Measurements from ENCODE around the gene MEGF6. TPM values are rescaled to one million over a fixed set of nuclear protein-coding genes. Genes with fewer than 3 reads are reported as not detected.
A peak's percentile ranks its signal among the peaks of the same experiment; 100 is the strongest.

Gene MEGF6
- total RNA-seq, 1 experiment from 2014 or later, result 21.3 TPM

- Histone ChIP-seq H3K27ac (ENCODE audit: insufficient read length, low read depth, low read length) (no peak within 1 kb of the TSS), H4K91ac (ENCODE audit: insufficient read length, low read depth, low read length) (no peak within 1 kb of the TSS), H3K4ac (ENCODE audit: low read depth, low read length) (no peak within 1 kb of the TSS), H2BK120ac (ENCODE audit: low read depth, low read length, poor library complexity, severe bottlenecking) (no peak within 1 kb of the TSS), H4K20me1 (ENCODE audit: control insufficient read depth, insufficient read depth, insufficient read length) (no peaks in the 10 kb centered on the region), H3K18ac (ENCODE audit: insufficient read length, low read depth, low read length) (no peak within 1 kb of the TSS), H2BK12ac (ENCODE audit: insufficient read length, low read depth, low read length) (no peak within 1 kb of the TSS), H2AK5ac (ENCODE audit: insufficient read length, low read length) (no peak within 1 kb of the TSS), H3T11ph (ENCODE audit: low read length) (no peak within 1 kb of the TSS), H2BK5ac (ENCODE audit: insufficient read length, low read length) (no peak within 1 kb of the TSS), H3K79me1 (ENCODE audit: insufficient read depth, low read depth, low read length, poor library complexity, severe bottlenecking) (no peaks in the 10 kb centered on the region), H3K23me2 (ENCODE audit: insufficient read length, low read depth, low read length, poor library complexity, severe bottlenecking) (peaks cover 9% of the 10 kb centered on the region), H3K9me3 (ENCODE audit: control insufficient read depth, low read depth, low read length) (no peaks in the 10 kb centered on the region), H4K8ac (replicated peaks; ENCODE audit: insufficient read length, low read depth, low read length) (no peak within 1 kb of the TSS), H3K4me2 (ENCODE audit: insufficient read depth, insufficient read length, low read length) (peak within 1 kb of the TSS; percentile 90), H3K14ac (ENCODE audit: insufficient read depth, low read length) (no peak within 1 kb of the TSS; the same call in 1 of the 2 replicates), H3K9ac (ENCODE audit: extremely low read depth, insufficient read length, low read length) (peak within 1 kb of the TSS; percentile 48), H3K4me1 (ENCODE audit: insufficient read depth, low read length) (no peaks in the 10 kb centered on the region), H2BK20ac (ENCODE audit: low read depth, low read length, poor library complexity, severe bottlenecking) (no peak within 1 kb of the TSS), H3K79me2 (ENCODE audit: insufficient read depth, low read length) (no peaks in the 10 kb centered on the region), H4K5ac (ENCODE audit: insufficient read length, low read depth, low read length) (no peak within 1 kb of the TSS), H3K23ac (ENCODE audit: insufficient read length, low read depth, low read length) (no peak within 1 kb of the TSS), H2BK15ac (ENCODE audit: low read depth, low read length) (no peak within 1 kb of the TSS), H3K56ac (ENCODE audit: insufficient read length, low read depth, low read length) (no peak within 1 kb of the TSS), H2AFZ (ENCODE audit: low read length) (no peak within 1 kb of the TSS), H3K27me3 (ENCODE audit: insufficient read depth, low read length) (no peaks in the 10 kb centered on the region)
- peaks cover 11% of the 10 kb centered on the region in 2 experiments for H3K4me1 Mint-ChIP-seq
- peak within 1 kb of the TSS; percentile 87 to 92 for H3K4me3 Mint-ChIP-seq
- DNase-seq, result peak; percentile 98
- peaks cover 20% of the 10 kb centered on the region for H3K27me3 Mint-ChIP-seq (ENCODE audit: low read depth)
- H3K36me3 Mint-ChIP-seq (ENCODE audit: insufficient read depth in 1 of 3, low read depth in 3 of 3), result peaks cover 3 to 21% (median 21%) of the 10 kb centered on the region in 3 experiments; a peak in 5 of 7 replicates
- peak within 1 kb of the TSS in 1 of 3 experiments; percentile 85; a peak in 1 of 7 replicates for H3K27ac Mint-ChIP-seq
- no peak for TF ChIP-seq CTCF (conservative IDR thresholded peaks at IDR 0.05)
- no CpG with 5 or more reads among the region's 108 CpGs for WGBS (ENCODE audit: extremely low coverage, insufficient read length, low lambda C conversion rate)
- no peaks in the 10 kb centered on the region for H3K9me3 Mint-ChIP-seq
These were observed 13.2 kb upstream of the MEGF6 start, which contains the start of gene TPRG1L for GRCh38 chr1:3624200-3625136. TSS of gene TPRG1L (plus strand) at chr1:3625015. CDS start at chr1:3625073, 58 bp downstream.
